Measurements from ENCODE around the gene SLC22A1.

SLC22A1 gene

GRCh38 chr6:160203953-160204352 lies 82.3 kb downstream of the SLC22A1 start:
- DNase-seq = no peak
- Histone ChIP-seq H3K4me1 (no peaks in the 10 kb centered on the region), H3K4me3 (ENCODE audit: low read depth, low read length) (no peak overlapping the region), H3K27me3 (no peaks in the 10 kb centered on the region), H3K9me3 (no peaks in the 10 kb centered on the region), H3K36me3 (no peaks in the 10 kb centered on the region)
- TF ChIP-seq CTCF (IDR thresholded peaks at IDR 0.05; ENCODE audit: low read depth, low read length) = no peak

GRCh38 chr6:160204710-160205109 lies 83.1 kb downstream of the SLC22A1 start:
- Histone ChIP-seq H3K4me1 (no peaks in the 10 kb centered on the region), H3K4me3 (ENCODE audit: low read depth, low read length) (no peak overlapping the region), H3K27me3 (no peaks in the 10 kb centered on the region), H3K36me3 (no peaks in the 10 kb centered on the region), H3K9me3 (no peaks in the 10 kb centered on the region)
- no peak for DNase-seq
- no peak for TF ChIP-seq CTCF (IDR thresholded peaks at IDR 0.05; ENCODE audit: low read depth, low read length)

GRCh38 chr6:160207618-160208017 lies 86.0 kb downstream of the SLC22A1 start:
- Histone ChIP-seq H3K36me3 (no peaks in the 10 kb centered on the region), H3K4me1 (no peaks in the 10 kb centered on the region), H3K9me3 (no peaks in the 10 kb centered on the region), H3K4me3 (ENCODE audit: low read depth, low read length) (no peak overlapping the region), H3K27me3 (no peaks in the 10 kb centered on the region)
- DNase-seq = no peak
- no peak for TF ChIP-seq CTCF (IDR thresholded peaks at IDR 0.05; ENCODE audit: low read depth, low read length)

Data from BE2C (cell line).